ENCODE data around the gene DNM2.
"Not testable (repeated sequence)": the region's sequence is repeated elsewhere in the genome, so short reads cannot be mapped to it uniquely, and the experiment has no call there.

The DNM2 gene

GRCh38 chr19:10727685-10728201 is 9.9 kb downstream of the DNM2 start:
- no peak for DNase-seq

- no peak for DNase-seq
Observed at GRCh38 chr19:10729411-10729810, 11.5 kb downstream of the DNM2 start.

- DNase-seq: no peak
Observed at GRCh38 chr19:10730932-10731331, 13.1 kb downstream of the DNM2 start.

GRCh38 chr19:10735741-10736140 is 17.9 kb downstream of the DNM2 start:
- no peak for DNase-seq

GRCh38 chr19:10736189-10736588 is 18.3 kb downstream of the DNM2 start:
- DNase-seq: no peak

- no peak for DNase-seq
Observed at GRCh38 chr19:10736916-10737551, 19.2 kb downstream of the DNM2 start.

GRCh38 chr19:10737722-10738121 is 19.8 kb downstream of the DNM2 start:
- no peak for DNase-seq

- DNase-seq: no peak
Observed at GRCh38 chr19:10740798-10741197, 22.9 kb downstream of the DNM2 start.

GRCh38 chr19:10742476-10742875 is 24.6 kb downstream of the DNM2 start:
- DNase-seq: no peak

GRCh38 chr19:10744253-10744798 is 26.4 kb downstream of the DNM2 start:
- DNase-seq: no peak

GRCh38 chr19:10744801-10745293 is 27.0 kb downstream of the DNM2 start:
- no peak for DNase-seq

- not testable (repeated sequence) for DNase-seq
Observed at GRCh38 chr19:10746437-10746836, 28.6 kb downstream of the DNM2 start.

- DNase-seq: no peak
Observed at GRCh38 chr19:10747271-10747670, 29.4 kb downstream of the DNM2 start.

GRCh38 chr19:10747674-10748073 is 29.8 kb downstream of the DNM2 start:
- no peak for DNase-seq

GRCh38 chr19:10748195-10748926 is 30.5 kb downstream of the DNM2 start:
- no peak for DNase-seq

GRCh38 chr19:10748927-10749434 is 31.1 kb downstream of the DNM2 start:
- DNase-seq: no peak

- no peak for DNase-seq
Observed at GRCh38 chr19:10749435-10750384, 31.8 kb downstream of the DNM2 start.

- DNase-seq: no peak
Observed at GRCh38 chr19:10751109-10751953, 33.5 kb downstream of the DNM2 start.

GRCh38 chr19:10752237-10752912 is 34.5 kb downstream of the DNM2 start:
- no peak for DNase-seq

GRCh38 chr19:10752913-10753704 is 35.2 kb downstream of the DNM2 start:
- DNase-seq: no peak
